ENCODE results near the gene STX18.
"Not testable (repeated sequence)": the region's sequence is repeated elsewhere in the genome, so short reads cannot be mapped to it uniquely, and the experiment has no call there.

The STX18 gene

GRCh38 chr4:4422117-4422516, 119.7 kb downstream of the STX18 start:
- not testable (repeated sequence) for H3K27me3 ChIP-seq (ENCODE audit: control insufficient read depth, insufficient read depth, low read length); H3K9ac ChIP-seq (ENCODE audit: low read depth, low read length); H3K4me3 ChIP-seq (ENCODE audit: low read length); H3K4me1 ChIP-seq (ENCODE audit: control insufficient read depth, insufficient read depth, low read length); H3K4me2 ChIP-seq (ENCODE audit: low read length); H3K9me3 ChIP-seq (replicated peaks; ENCODE audit: low read length)
- peaks cover 52% of the 10 kb centered on the region for H3K36me3 ChIP-seq (ENCODE audit: insufficient read depth, low read length)

- no peak overlapping the region for H3K4me2 ChIP-seq (ENCODE audit: low read length)
- no peaks in the 10 kb centered on the region for H3K9me3 ChIP-seq (replicated peaks; ENCODE audit: low read length)
- H3K36me3 ChIP-seq (ENCODE audit: insufficient read depth, low read length) = peaks cover 52% of the 10 kb centered on the region
- H3K27me3 ChIP-seq (ENCODE audit: control insufficient read depth, insufficient read depth, low read length) = no peaks in the 10 kb centered on the region
- H3K4me1 ChIP-seq (ENCODE audit: control insufficient read depth, insufficient read depth, low read length) = no peaks in the 10 kb centered on the region
- no peak overlapping the region for H3K9ac ChIP-seq (ENCODE audit: low read depth, low read length)
- no peak overlapping the region for H3K4me3 ChIP-seq (ENCODE audit: low read length)
Observed at GRCh38 chr4:4421356-4421755, 120.5 kb downstream of the STX18 start.

GRCh38 chr4:4420421-4420820, 121.4 kb downstream of the STX18 start:
- H3K36me3 ChIP-seq (ENCODE audit: insufficient read depth, low read length) = peaks cover 57% of the 10 kb centered on the region
- H3K9ac ChIP-seq (ENCODE audit: low read depth, low read length) = no peak overlapping the region
- no peaks in the 10 kb centered on the region for H3K4me1 ChIP-seq (ENCODE audit: control insufficient read depth, insufficient read depth, low read length)
- H3K4me2 ChIP-seq (ENCODE audit: low read length) = no peak overlapping the region
- no peak overlapping the region for H3K4me3 ChIP-seq (ENCODE audit: low read length)
- no peaks in the 10 kb centered on the region for H3K27me3 ChIP-seq (ENCODE audit: control insufficient read depth, insufficient read depth, low read length)
- H3K9me3 ChIP-seq (replicated peaks; ENCODE audit: low read length) = no peaks in the 10 kb centered on the region

DNA sequence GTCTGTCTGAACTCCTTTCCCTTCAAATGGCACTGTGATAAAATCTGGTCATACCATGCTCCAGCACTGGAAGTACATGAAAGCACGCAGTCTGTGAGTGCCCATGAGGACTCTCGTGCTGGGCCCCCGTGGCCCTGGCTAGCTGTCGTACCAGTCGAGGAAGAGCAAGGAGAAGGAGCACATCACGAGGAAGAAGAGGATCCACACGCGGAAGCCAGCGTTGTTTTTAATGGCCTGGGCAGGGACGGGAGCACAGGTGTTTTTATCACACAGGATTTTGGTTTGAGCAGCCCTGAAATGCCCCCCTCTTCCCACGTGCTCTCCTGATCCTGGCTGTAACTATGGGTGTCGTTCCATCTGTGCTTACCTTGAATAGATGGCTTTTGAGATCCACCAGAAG, 122.0 kb downstream of the STX18 start:
- no peaks in the 10 kb centered on the region for H3K27me3 ChIP-seq (ENCODE audit: control insufficient read depth, insufficient read depth, low read length)
- no peak overlapping the region for H3K4me2 ChIP-seq (ENCODE audit: low read length)
- no peaks in the 10 kb centered on the region for H3K4me1 ChIP-seq (ENCODE audit: control insufficient read depth, insufficient read depth, low read length)
- no peaks in the 10 kb centered on the region for H3K9me3 ChIP-seq (replicated peaks; ENCODE audit: low read length)
- no peak overlapping the region for H3K9ac ChIP-seq (ENCODE audit: low read depth, low read length)
- peaks cover 56% of the 10 kb centered on the region for H3K36me3 ChIP-seq (ENCODE audit: insufficient read depth, low read length)
- no peak overlapping the region for H3K4me3 ChIP-seq (ENCODE audit: low read length)

DNA sequence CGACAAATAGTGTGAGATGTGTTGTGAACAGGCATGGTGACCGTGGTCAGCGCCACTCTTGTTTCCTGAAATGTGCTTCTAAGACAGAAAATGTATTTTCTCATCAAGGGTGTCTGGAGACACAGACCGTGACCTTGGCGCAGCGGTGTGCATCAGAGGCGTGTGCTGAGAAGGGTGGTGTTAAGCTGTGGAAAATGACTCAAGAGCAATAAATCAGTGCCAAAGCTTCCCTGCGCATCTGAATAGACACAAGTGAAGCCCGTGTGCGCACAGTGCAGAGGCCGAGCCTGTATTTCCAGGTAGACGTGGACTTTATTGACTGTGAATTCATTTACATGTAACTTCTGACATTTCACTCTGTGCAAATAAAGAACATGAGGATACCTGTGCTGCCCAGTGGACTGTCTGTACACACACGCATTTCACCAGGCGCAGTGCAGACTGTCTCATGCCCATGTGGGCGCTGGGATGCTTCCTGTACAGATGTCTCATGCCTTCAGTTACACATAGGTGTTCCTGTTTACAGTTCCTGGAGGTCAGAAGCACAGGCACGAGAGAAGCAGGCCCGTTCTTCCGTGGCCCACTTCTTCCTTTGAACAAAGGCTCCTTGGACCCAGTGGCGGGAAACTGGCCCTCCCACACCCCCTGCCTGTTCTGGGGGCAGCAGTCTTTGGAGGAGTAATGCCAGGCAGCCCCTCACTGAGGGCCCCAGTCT, 123.0 kb downstream of the STX18 start:
- no peaks in the 10 kb centered on the region for H3K4me1 ChIP-seq (ENCODE audit: control insufficient read depth, insufficient read depth, low read length)
- no peaks in the 10 kb centered on the region for H3K27me3 ChIP-seq (ENCODE audit: control insufficient read depth, insufficient read depth, low read length)
- peaks cover 52% of the 10 kb centered on the region for H3K36me3 ChIP-seq (ENCODE audit: insufficient read depth, low read length)

GRCh38 chr4:4417886-4418285, 124.0 kb downstream of the STX18 start:
- H3K27me3 ChIP-seq (ENCODE audit: control insufficient read depth, insufficient read depth, low read length) = peaks cover 2% of the 10 kb centered on the region
- no peak overlapping the region for H3K4me3 ChIP-seq (ENCODE audit: low read length)
- no peak overlapping the region for H3K9ac ChIP-seq (ENCODE audit: low read depth, low read length)
- no peaks in the 10 kb centered on the region for H3K9me3 ChIP-seq (replicated peaks; ENCODE audit: low read length)
- H3K36me3 ChIP-seq (ENCODE audit: insufficient read depth, low read length) = peaks cover 42% of the 10 kb centered on the region
- no peaks in the 10 kb centered on the region for H3K4me1 ChIP-seq (ENCODE audit: control insufficient read depth, insufficient read depth, low read length)
- H3K4me2 ChIP-seq (ENCODE audit: low read length) = no peak overlapping the region

More for the DNA sequence above, 123.0 kb downstream of the STX18 start:
- no peak overlapping the region for H3K4me3 ChIP-seq (ENCODE audit: low read length)
- H3K4me2 ChIP-seq (ENCODE audit: low read length) = no peak overlapping the region
- H3K9me3 ChIP-seq (replicated peaks; ENCODE audit: low read length) = no peaks in the 10 kb centered on the region
- no peak overlapping the region for H3K9ac ChIP-seq (ENCODE audit: low read depth, low read length)

DNA sequence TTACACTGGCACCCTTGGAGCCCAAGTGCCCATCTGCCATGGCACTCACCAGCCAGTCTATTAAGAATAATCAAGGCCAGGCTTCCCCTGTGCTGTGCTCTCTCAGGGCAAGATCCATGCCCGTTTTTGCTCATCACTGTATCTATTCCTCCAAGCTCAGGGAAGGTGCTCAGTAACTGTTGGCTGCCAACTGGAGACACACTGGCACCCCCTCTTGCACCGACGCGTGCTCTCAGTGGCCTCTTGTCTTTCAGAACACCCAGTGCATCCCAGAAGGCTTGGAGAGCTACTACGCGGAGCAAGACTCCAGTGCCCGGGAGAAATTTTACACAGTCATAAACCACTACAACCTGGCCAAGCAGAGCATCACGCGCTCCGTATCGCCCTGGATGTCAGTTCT, 124.9 kb downstream of the STX18 start:
- no peak overlapping the region for H3K9ac ChIP-seq (ENCODE audit: low read depth, low read length)
- peaks cover 6% of the 10 kb centered on the region for H3K27me3 ChIP-seq (ENCODE audit: control insufficient read depth, insufficient read depth, low read length)
- H3K4me1 ChIP-seq (ENCODE audit: control insufficient read depth, insufficient read depth, low read length) = no peaks in the 10 kb centered on the region
- H3K36me3 ChIP-seq (ENCODE audit: insufficient read depth, low read length) = peaks cover 40% of the 10 kb centered on the region
- no peak overlapping the region for H3K4me3 ChIP-seq (ENCODE audit: low read length)
- no peaks in the 10 kb centered on the region for H3K9me3 ChIP-seq (replicated peaks; ENCODE audit: low read length)
- no peak overlapping the region for H3K4me2 ChIP-seq (ENCODE audit: low read length)

DNA sequence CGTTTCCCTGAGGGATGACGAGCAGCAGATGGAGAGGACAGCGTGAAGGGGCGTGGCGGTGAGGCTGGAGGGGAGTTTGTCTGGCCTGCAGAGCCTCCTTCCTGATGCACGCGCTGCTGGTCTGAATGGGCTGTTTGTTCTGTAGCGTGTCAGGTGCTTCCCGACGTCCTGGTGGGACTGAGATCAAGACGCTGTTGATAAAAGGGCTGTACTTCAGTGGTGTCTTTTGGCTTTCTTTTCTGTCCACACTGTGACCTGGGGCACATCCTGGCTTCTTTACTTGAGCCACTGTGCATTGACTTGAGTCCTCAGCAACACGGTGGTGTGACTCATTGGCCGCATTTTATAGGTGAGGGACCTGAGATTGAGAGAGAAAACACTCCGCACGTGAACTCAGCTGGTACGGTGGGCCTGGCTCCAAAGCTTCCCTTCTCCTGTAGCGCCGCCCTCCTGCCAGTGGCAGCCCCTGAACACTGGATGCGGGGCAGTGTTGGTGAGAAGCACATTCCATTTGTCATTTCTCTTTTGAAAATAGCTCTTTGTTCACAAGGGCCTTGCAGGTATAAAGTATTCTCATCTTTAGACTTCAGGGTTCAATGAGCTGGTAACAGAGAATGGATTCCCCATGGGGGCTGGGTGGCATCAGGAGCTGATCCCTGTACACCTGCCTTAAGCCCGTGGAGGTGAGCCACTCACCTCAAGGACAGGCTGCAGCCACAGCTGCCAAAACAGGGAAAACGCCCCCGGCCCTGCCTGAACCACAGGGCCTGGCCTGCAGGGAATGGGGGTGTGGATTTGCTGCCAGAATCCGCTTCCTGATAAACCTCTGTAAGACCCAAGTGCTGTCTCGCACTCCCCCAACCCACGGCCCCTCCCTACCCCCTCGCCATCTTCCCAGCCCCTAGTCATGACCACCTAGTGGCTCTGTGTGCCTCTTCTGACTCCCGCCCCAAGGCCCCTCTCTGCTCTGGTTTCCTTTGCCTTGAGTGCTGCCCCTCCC, 125.7 kb downstream of the STX18 start:
- no peak overlapping the region for H3K9ac ChIP-seq (ENCODE audit: low read depth, low read length)
- no peaks in the 10 kb centered on the region for H3K4me1 ChIP-seq (ENCODE audit: control insufficient read depth, insufficient read depth, low read length)
- no peak overlapping the region for H3K4me2 ChIP-seq (ENCODE audit: low read length)
- no peak overlapping the region for H3K4me3 ChIP-seq (ENCODE audit: low read length)
- no peaks in the 10 kb centered on the region for H3K9me3 ChIP-seq (replicated peaks; ENCODE audit: low read length)
- peaks cover 6% of the 10 kb centered on the region for H3K27me3 ChIP-seq (ENCODE audit: control insufficient read depth, insufficient read depth, low read length)
- peaks cover 31% of the 10 kb centered on the region for H3K36me3 ChIP-seq (ENCODE audit: insufficient read depth, low read length)

DNA sequence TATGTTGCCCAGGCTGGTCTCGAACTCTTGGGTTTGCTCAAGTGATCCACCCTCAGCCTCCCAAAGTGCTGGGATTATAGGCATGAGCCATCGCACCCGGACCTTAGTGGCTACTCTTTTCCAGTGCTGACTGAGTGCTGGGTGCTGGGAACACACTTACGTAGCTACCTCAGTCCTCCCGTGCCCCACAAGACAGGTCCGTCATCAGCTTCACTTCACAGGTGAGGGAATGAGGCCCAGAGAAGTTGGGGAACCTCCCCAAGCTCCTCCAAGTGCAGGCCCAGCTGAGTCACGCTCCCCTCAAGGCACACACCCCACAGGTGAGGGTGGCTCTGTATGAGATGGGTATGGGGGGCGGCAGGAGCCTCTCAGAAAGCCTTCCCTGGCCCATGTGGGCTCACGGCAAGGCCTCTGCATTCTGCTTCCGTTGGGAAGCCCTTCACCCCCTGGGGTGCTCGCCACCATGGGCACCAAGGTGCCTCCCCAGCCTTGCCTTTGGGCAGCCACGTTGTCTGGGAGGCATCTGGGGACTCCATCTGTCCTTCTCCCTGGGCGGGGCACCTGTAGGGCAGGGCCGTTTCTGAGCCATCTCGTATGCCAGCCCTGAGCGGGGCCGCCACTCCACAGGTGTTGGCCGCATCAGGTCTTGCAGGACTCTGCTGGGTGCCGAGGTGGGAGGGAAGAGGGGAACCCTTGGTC, 126.6 kb downstream of the STX18 start:
- Histone ChIP-seq H3K4me1 (ENCODE audit: control insufficient read depth, insufficient read depth, low read length) (no peaks in the 10 kb centered on the region), H3K36me3 (ENCODE audit: insufficient read depth, low read length) (peaks cover 23% of the 10 kb centered on the region)

DNA sequence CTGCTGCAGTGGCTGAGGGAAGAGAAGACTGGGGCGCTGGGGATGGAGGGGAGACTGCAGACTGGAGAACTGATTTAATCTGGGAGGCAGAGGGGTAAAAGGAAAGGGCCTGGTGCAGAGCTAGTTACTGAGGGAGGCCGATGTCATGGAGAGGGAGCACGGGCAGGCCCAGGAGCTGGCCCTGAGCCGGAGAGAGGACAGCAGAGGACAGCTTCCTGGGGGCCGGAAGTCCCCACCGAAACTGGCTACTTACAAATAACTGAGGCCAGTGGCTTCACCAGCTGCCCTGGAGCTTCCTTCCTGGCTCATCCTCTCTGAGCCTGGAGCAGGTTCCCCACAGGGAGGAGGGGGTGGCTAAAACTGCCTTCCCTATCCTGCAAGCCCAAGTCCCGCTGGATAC, 128.0 kb downstream of the STX18 start:
- Histone ChIP-seq H3K4me3 (ENCODE audit: low read length) (no peak overlapping the region), H3K4me2 (ENCODE audit: low read length) (no peak overlapping the region), H3K27me3 (ENCODE audit: control insufficient read depth, insufficient read depth, low read length) (peaks cover 8% of the 10 kb centered on the region), H3K36me3 (ENCODE audit: insufficient read depth, low read length) (peaks cover 11% of the 10 kb centered on the region), H3K9me3 (replicated peaks; ENCODE audit: low read length) (no peaks in the 10 kb centered on the region), H3K9ac (ENCODE audit: low read depth, low read length) (no peak overlapping the region), H3K4me1 (ENCODE audit: control insufficient read depth, insufficient read depth, low read length) (no peaks in the 10 kb centered on the region)

More for the DNA sequence above, 126.6 kb downstream of the STX18 start:
- Histone ChIP-seq H3K27me3 (ENCODE audit: control insufficient read depth, insufficient read depth, low read length) (peaks cover 6% of the 10 kb centered on the region), H3K9ac (ENCODE audit: low read depth, low read length) (no peak overlapping the region), H3K9me3 (replicated peaks; ENCODE audit: low read length) (no peaks in the 10 kb centered on the region), H3K4me2 (ENCODE audit: low read length) (no peak overlapping the region), H3K4me3 (ENCODE audit: low read length) (no peak overlapping the region)

DNA sequence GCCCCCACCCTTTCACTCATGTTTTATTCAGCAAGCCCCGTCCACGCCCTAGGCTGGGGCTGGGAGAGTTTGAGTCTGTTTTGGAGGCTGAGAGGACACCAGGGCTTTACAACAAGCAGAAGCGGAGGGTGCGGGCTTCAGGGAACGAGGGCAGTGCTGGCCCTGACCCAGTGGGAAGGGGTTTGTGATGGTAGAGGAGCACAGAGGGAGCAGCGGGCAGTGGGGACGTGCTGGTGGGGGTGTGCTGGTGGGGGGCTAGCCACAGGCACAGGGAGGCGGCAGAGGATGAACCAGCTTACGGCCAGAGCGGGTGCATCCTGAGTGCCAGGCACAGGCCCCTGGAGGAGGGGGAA, 128.5 kb downstream of the STX18 start:
- Histone ChIP-seq H3K4me1 (ENCODE audit: control insufficient read depth, insufficient read depth, low read length) (no peaks in the 10 kb centered on the region), H3K27me3 (ENCODE audit: control insufficient read depth, insufficient read depth, low read length) (peaks cover 11% of the 10 kb centered on the region), H3K36me3 (ENCODE audit: insufficient read depth, low read length) (peaks cover 6% of the 10 kb centered on the region), H3K9me3 (replicated peaks; ENCODE audit: low read length) (no peaks in the 10 kb centered on the region), H3K4me2 (ENCODE audit: low read length) (no peak overlapping the region), H3K9ac (ENCODE audit: low read depth, low read length) (no peak overlapping the region), H3K4me3 (ENCODE audit: low read length) (no peak overlapping the region)

Data from skeletal muscle satellite cell (primary cell).